Activated CD4-positive, alpha-beta T cell treated with anti-CD3 and anti-CD28 coated beads, Interleukin-2, amount 50 U/mL, for 48 hours (primary cell): Measurements from ENCODE around the gene NUP88.

ENCODE experiments used
- DNase-seq, 2 experiments: peaks; one replicate each; pipeline ENCODE4 v3.0.0-alpha.2; 2020

The NUP88 gene

DNA sequence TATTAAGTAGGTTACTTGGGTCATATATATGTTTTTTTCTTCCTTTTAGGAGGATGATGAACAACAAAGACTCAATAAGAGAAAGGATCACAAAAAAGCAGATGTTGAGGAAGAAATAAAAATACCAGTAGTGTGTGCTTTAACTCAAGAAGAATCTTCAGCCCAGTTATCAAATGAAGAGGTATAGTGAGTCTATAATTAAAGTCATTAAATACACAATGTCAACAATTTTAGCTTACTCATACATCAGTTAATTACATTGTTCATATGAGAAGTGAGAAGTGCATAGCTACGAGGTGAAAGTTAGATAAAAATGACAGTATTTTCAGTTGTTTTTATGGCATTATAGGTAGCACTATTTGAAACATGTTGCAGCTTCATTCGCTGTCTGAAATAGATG is 65.2 kb downstream of the NUP88 start:
- no peak for DNase-seq

DNA sequence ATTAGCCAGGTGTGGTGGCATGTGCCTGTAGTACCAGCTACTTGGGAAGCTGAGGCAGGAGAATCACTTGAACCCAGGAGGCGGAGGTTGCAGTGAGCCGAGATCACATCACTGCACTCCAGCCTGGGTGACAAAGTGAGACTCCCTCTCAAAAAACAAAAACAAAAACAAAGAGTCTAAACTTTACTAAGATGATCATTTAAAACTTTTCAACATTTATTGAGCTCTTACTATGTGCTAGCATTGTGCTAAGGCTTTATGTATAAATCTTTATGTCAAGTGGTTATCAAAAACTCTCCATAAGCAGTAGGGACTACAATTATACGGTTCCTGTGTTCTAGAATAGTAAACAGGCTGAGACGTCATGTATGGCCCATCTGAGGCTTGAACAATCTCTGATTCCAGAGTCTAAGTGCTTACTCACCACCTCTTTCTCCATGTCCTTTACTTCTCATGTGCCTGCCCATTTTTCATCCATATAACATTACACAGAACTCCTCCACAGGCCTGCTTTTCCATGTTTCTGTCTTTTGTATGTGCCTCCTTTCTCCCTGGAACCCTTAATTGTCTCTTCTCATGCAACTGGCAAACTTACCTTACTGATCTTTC is 66.7 kb downstream of the NUP88 start:
- DNase-seq = no peak

DNA sequence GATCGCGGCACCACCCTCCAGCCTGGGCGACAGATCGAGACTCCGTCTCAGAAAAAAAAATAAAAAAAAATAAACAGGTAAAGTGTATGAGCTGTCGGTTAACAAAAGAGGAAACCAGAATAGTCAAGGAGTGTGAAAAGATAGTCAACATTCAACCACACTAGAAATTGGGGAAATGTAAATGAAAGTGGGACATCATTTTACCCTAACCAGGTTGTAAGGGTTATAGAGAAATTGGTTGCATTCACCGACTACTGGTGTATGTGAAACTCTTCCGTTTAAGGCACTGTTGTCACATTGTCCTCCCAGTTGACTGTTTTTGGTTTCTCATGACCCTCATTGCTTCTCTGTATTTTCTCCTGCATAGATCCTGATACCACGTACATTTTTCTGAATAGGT is 74.5 kb downstream of the NUP88 start:
- no peak for DNase-seq
